ENCODE measurements around the gene HLA-DPB1.
"Not testable (repeated sequence)": the region's sequence is repeated elsewhere in the genome, so short reads cannot be mapped to it uniquely, and the experiment has no call there.

DNA sequence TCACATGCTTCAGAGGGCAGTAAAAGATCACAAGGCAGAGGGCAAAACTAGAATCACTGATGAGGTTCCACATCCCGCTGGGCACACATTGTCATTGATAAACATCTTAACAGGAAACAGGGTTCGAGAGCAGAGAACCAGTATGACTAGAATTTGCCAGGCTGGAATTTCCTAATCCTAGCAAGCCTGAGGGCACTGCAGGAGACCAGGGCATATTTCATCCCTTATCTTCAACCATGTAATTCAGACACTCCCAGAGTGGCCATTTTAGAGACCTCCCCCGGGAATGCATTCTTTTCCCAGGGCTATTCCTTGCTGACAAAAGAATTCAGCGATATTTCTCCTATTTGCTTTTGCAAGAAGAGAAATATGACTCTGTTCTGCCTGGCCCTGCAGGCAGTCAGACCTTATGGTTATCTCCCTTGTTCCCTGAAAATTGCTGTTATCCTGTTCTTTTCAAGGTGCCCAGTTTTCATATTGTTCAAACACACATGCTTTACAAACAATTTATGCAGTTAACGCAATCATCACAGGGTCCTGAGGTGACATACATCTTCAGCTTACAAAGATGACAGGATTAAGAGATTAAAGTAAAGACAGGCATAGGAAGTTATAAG is 25.4 kb downstream of the HLA-DPB1 start:
- TF ChIP-seq, protein P1, sequence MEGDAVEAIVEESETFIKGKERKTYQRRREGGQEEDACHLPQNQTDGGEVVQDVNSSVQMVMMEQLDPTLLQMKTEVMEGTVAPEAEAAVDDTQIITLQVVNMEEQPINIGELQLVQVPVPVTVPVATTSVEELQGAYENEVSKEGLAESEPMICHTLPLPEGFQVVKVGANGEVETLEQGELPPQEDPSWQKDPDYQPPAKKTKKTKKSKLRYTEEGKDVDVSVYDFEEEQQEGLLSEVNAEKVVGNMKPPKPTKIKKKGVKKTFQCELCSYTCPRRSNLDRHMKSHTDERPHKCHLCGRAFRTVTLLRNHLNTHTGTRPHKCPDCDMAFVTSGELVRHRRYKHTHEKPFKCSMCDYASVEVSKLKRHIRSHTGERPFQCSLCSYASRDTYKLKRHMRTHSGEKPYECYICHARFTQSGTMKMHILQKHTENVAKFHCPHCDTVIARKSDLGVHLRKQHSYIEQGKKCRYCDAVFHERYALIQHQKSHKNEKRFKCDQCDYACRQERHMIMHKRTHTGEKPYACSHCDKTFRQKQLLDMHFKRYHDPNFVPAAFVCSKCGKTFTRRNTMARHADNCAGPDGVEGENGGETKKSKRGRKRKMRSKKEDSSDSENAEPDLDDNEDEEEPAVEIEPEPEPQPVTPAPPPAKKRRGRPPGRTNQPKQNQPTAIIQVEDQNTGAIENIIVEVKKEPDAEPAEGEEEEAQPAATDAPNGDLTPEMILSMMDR (IDR thresholded peaks at IDR 0.05; ENCODE audit: poor library complexity, severe bottlenecking): not testable (repeated sequence)
- not testable (repeated sequence) for TF ChIP-seq POLR2AphosphoS5 (IDR thresholded peaks at IDR 0.05)

Measured in neural cell (in vitro differentiated cells).